Endothelial cell of umbilical vein (primary cell): ENCODE measurements around the gene PXMP4.

Source experiments
- CTCF ChIP-seq, 2 donors: IDR thresholded peaks; 1 replicate in 1 of 2; 2 replicates in 1 of 2; pipeline ENCODE4 v1.5.1; 2011; ENCODE audit warnings: low read length in 2 of 2, mild to moderate bottlenecking in 2 of 2, moderate library complexity in 2 of 2, control low read depth in 1 of 2, inconsistent platforms in 1 of 2, low read depth in 1 of 2; ENCODE audit not compliant: insufficient read depth in 1 of 2; ENCODE audit errors: extremely low read depth in 1 of 2
- EZH2 ChIP-seq: IDR thresholded peaks from 2 replicates; pipeline ENCODE4 v1.6.1; 2012; ENCODE audit warnings: borderline replicate concordance, low read depth, mild to moderate bottlenecking, moderate library complexity, low read length, inconsistent platforms; ENCODE audit not compliant: severe bottlenecking
- GATA2 ChIP-seq: IDR thresholded peaks from 2 replicates; pipeline ENCODE4 v1.7.0; 2011; ENCODE audit warnings: low read depth, mild to moderate bottlenecking, moderate library complexity, mixed read lengths, low read length; ENCODE audit not compliant: insufficient read length, insufficient read depth
- MAX ChIP-seq: IDR thresholded peaks from 2 replicates; pipeline ENCODE4 v1.6.1; 2011; ENCODE audit not compliant: insufficient read depth, insufficient read length
- POLR2A ChIP-seq: IDR thresholded peaks from 2 replicates; pipeline ENCODE4 v1.6.1; 2012; ENCODE audit warnings: low read depth, mild to moderate bottlenecking, control low read depth, low read length
- POLR2AphosphoS5 ChIP-seq: IDR thresholded peaks from 2 replicates; pipeline ENCODE4 v1.6.1; 2012; ENCODE audit warnings: low read depth, mild to moderate bottlenecking, control low read depth, low read length, moderate library complexity; ENCODE audit not compliant: insufficient read depth

GRCh38 chr20:33746325-33746998 is 26.4 kb upstream of the PXMP4 start:
- no peak for TF ChIP-seq CTCF (IDR thresholded peaks at IDR 0.05; ENCODE audit: extremely low read depth in 1 of 2, insufficient read depth in 1 of 2, low read depth in 1 of 2, low read length in 2 of 2)
- TF ChIP-seq POLR2A: no peak
- no peak for TF ChIP-seq EZH2
- TF ChIP-seq POLR2AphosphoS5: no peak
- TF ChIP-seq MAX: no peak
- TF ChIP-seq GATA2: no peak
